Measurements from ENCODE around the gene HIPK3.
A peak's percentile ranks its signal among the peaks of the same experiment; 100 is the strongest.
"Not testable (repeated sequence)": the region's sequence is repeated elsewhere in the genome, so short reads cannot be mapped to it uniquely, and the experiment has no call there.

Gene HIPK3

DNA sequence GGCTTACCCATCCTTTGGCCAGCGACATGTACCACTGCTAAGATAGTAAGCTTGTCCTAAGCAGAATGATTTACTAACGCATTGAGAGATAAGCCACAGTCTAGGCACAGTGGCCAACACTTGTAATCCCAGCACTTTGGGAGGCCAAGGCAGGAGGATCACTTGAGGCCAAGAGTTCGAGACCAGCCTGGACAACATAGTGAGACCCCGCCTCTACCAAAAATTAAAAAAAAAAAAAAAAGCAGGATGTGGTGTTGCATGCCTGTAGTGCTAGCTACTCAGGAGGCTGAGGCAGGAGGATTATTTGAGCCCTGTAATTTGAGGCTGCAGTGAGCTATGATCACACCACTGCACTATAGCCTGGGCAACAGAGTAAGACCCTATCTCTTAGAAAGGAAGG, 93.1 kb downstream of the HIPK3 start:
- TF ChIP-seq, protein P1, sequence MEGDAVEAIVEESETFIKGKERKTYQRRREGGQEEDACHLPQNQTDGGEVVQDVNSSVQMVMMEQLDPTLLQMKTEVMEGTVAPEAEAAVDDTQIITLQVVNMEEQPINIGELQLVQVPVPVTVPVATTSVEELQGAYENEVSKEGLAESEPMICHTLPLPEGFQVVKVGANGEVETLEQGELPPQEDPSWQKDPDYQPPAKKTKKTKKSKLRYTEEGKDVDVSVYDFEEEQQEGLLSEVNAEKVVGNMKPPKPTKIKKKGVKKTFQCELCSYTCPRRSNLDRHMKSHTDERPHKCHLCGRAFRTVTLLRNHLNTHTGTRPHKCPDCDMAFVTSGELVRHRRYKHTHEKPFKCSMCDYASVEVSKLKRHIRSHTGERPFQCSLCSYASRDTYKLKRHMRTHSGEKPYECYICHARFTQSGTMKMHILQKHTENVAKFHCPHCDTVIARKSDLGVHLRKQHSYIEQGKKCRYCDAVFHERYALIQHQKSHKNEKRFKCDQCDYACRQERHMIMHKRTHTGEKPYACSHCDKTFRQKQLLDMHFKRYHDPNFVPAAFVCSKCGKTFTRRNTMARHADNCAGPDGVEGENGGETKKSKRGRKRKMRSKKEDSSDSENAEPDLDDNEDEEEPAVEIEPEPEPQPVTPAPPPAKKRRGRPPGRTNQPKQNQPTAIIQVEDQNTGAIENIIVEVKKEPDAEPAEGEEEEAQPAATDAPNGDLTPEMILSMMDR (IDR thresholded peaks at IDR 0.05; ENCODE audit: control insufficient read depth, extremely low read depth, insufficient read depth): no peak
- H3K4me3 ChIP-seq (ENCODE audit: low read depth, low read length): no peak overlapping the region
- DNase-seq (ENCODE audit: low read depth): no peak

DNA sequence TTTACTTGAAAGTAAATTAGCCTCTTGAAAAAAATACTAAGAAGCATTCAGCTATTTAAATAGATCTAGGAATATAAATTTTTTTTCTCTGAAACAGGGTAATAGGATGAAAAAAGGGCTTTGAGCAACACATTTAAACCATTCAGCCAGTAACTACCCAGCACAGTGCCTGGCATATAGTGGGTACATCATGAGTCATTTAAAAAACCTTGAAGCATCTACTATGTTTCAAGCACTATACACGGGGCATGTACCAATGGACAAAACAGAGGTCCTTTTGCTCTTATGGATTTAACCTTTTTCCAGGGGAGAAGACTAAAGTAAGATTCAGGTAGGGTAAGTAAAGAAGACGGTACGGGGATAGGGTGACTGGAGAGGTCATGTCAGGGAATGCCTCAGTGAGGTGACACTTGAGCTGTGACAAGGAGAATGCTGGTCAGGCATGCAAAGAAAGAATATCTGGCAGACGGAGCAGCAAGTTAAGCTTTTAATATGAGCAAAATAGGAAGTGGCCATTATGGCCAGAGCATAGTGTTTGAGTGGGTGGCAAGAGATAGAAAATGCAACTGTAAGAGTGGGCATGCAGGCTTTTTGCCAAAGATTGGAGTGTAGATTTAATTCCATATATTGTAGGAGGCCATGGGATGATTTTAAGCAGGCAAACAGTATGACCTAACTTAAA, 101.1 kb downstream of the HIPK3 start:
- TF ChIP-seq, protein P1 (IDR thresholded peaks at IDR 0.05; ENCODE audit: control insufficient read depth, extremely low read depth, insufficient read depth): no peak
- DNase-seq (ENCODE audit: low read depth): no peak
- H3K4me3 ChIP-seq (ENCODE audit: low read depth, low read length): no peak overlapping the region

DNA sequence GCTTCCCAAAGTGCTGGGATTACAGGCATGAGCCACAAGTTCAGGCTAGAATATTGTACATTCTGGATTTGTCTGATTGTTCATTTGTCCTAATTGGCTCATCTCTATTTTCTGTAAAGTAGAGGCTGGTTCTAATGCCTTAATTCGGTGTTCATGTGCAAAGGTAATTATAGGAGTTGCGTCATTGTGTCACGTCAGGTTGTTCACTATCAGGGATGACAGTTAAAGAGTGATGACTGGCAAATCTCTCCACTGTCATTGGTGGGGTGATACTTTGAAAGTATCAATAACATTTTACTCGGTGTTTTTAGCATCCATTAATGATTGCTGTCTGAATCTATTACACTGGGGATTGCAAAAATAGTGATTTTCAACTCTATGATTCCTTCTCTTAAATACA, 103.5 kb downstream of the HIPK3 start:
- DNase-seq (ENCODE audit: low read depth): no peak
- TF ChIP-seq, protein P1 (IDR thresholded peaks at IDR 0.05; ENCODE audit: control insufficient read depth, extremely low read depth, insufficient read depth): no peak

DNA sequence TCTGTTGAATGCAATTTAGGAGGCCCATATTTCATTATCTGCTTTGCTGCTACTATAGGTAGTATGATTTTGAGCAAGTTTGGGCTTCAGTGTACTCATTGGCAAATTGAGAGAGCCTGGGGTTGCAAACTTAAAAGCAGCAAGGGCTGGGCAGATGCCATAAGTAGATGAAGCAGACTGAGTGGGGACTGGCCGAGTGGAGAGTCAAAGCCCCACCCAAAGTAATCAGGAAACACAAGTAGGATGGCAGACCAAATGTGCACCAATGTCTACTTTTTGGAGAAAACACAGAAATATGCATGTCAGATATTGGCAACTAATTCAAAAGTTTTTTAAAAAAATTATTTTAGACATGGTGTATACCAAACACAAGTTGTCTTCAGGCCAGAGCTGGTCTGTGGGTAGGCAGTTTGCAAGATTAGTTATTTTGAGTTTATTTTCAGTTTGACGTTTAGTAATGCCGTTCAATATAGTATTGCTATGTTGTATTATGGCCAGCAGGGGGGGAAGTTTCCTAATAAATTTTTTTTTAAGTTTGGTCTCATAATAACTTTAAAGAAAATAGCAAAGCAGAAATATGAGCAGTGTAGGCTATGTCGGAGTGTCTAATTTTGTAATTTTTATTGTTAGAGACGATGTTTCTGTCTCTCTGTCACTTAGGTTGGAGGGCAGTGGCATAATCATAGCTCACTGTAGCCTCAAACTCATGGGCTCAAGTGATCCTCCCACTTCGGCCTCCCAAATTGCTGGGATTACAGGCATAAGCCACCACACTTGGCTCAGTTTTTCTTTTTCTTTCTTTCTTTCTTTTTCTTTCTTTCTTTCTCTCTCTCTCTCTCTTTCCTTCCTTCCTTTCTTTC, 105.1 kb downstream of the HIPK3 start:
- TF ChIP-seq, protein P1 (IDR thresholded peaks at IDR 0.05; ENCODE audit: control insufficient read depth, extremely low read depth, insufficient read depth): peak; percentile 42
- no peak for DNase-seq (ENCODE audit: low read depth)
- H3K4me3 ChIP-seq (ENCODE audit: low read depth, low read length): no peak overlapping the region

More for the DNA sequence above, 103.5 kb downstream of the HIPK3 start:
- H3K4me3 ChIP-seq (ENCODE audit: low read depth, low read length): no peak overlapping the region

DNA sequence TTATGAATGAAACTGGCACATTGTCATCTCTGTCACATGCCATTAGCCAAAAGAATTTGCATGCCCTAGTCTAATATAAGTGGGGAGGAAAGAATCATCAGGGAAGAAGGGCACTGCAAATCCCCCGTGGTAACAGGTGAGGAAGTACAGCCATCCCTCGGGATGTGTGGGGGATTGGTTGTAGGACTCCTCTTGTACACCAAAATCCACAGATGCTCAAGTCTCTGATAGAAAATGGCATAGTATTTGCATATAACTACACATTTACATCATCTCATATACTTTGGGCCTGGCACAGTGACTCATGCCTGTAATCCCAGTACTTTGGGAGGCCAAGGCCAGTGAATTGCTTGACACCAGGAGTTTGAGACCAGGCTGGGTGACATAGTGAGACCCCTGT, 109.7 kb downstream of the HIPK3 start:
- no peak overlapping the region for H3K4me3 ChIP-seq (ENCODE audit: low read depth, low read length)
- no peak for DNase-seq (ENCODE audit: low read depth)
- TF ChIP-seq, protein P1 (IDR thresholded peaks at IDR 0.05; ENCODE audit: control insufficient read depth, extremely low read depth, insufficient read depth): no peak

DNA sequence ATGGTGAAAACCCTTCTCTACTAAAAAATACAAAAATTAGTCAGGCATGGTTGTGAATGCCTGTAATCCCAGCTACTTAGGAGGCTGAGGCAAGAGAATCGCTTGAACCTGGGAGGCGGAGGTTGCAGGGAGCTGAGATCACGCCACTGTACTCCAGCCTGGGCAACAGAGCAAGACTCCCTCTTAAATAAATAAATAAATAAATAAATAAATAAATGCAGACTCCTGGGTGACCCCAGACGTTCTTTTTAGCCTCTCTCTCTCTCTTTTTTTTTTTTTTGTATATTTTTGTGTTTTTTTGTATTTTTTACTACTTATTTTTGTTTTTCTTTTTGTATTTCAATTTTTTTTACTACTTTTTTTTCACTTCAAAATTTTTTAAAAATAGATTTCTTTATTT, 111.3 kb downstream of the HIPK3 start:
- not testable (repeated sequence) for DNase-seq (ENCODE audit: low read depth)

DNA sequence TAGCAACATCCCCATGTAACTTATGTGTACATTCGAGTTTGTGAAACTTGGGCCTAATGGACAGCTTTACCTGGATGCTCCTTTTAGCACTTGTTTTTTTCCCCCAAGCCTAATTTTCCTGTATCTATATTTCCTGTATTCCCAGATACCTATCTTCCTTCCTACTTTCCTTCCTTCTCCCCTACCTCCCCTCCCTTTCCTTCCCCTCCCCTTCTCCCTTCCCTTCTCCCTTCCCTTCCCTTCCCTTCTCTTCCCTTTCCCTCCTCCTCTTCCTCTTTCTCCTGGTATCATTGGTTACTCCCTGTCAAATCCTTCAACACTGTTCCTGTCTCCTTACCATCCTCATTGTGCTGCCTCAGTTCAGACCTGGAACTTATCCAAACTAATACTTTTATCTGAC, 111.8 kb downstream of the HIPK3 start:
- no peak overlapping the region for H3K4me3 ChIP-seq (ENCODE audit: low read depth, low read length)
- no peak for DNase-seq (ENCODE audit: low read depth)
- TF ChIP-seq, protein P1 (IDR thresholded peaks at IDR 0.05; ENCODE audit: control insufficient read depth, extremely low read depth, insufficient read depth): no peak

More for the DNA sequence above, 111.3 kb downstream of the HIPK3 start:
- not testable (repeated sequence) for H3K4me3 ChIP-seq (ENCODE audit: low read depth, low read length)
